ENCODE results near the gene SYNGR2. TPM values are rescaled to one million over a fixed set of nuclear protein-coding genes. Genes with fewer than 3 reads are reported as not detected.

Gene SYNGR2, protein sequence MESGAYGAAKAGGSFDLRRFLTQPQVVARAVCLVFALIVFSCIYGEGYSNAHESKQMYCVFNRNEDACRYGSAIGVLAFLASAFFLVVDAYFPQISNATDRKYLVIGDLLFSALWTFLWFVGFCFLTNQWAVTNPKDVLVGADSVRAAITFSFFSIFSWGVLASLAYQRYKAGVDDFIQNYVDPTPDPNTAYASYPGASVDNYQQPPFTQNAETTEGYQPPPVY
- total RNA-seq (47.1 TPM), polyA plus RNA-seq (149 TPM)
- long read RNA-seq, donor 1, transcript SYNGR2-201 (4 exons, 2,325 nt): major isoform, 7 of 8 reads
- long read RNA-seq, donor 1, partial matches to known transcripts: 0 of 8 reads
- long read RNA-seq, donor 1, other reads (novel, unspliced or antisense): 0 of 8 reads
- long read RNA-seq, donor 2: 0 reads
- long read RNA-seq, donor 3, transcript SYNGR2-209 (1 exons, 3,036 nt): minor isoform, 24 of 118 reads
- long read RNA-seq, donor 3, transcript SYNGR2-201 (4 exons, 2,325 nt): major isoform, 66 of 118 reads
- long read RNA-seq, donor 3, transcript SYNGR2-203 (3 exons, 1,553 nt): minor isoform, 5 of 118 reads
- long read RNA-seq, donor 3, partial matches to known transcripts: 17 of 118 reads
- long read RNA-seq, donor 3, other reads (novel, unspliced or antisense): 0 of 118 reads
- long read RNA-seq, donor 4, transcript SYNGR2-209 (1 exons, 3,036 nt): minor isoform, 20 of 91 reads
- long read RNA-seq, donor 4, transcript SYNGR2-201 (4 exons, 2,325 nt): major isoform, 53 of 91 reads
- long read RNA-seq, donor 4, transcript SYNGR2-204 (3 exons, 2,125 nt): minor isoform, 5 of 91 reads
- long read RNA-seq, donor 4, partial matches to known transcripts: 6 of 91 reads
- long read RNA-seq, donor 4, other reads (novel, unspliced or antisense): 0 of 91 reads
- long read RNA-seq, donor 5, transcript SYNGR2-209 (1 exons, 3,036 nt): minor isoform, 46 of 183 reads
- long read RNA-seq, donor 5, transcript SYNGR2-204 (3 exons, 2,125 nt): minor isoform, 8 of 183 reads
- long read RNA-seq, donor 5, transcript SYNGR2-201 (4 exons, 2,325 nt): major isoform, 95 of 183 reads
- long read RNA-seq, donor 5, transcript SYNGR2-208 (2 exons, 864 nt): minor isoform, 10 of 183 reads
- long read RNA-seq, donor 5, partial matches to known transcripts: 13 of 183 reads
- long read RNA-seq, donor 5, other reads (novel, unspliced or antisense): 0 of 183 reads
- long read RNA-seq, donor 6, transcript SYNGR2-204 (3 exons, 2,125 nt): minor isoform, 8 of 71 reads
- long read RNA-seq, donor 6, transcript SYNGR2-201 (4 exons, 2,325 nt): major isoform, 42 of 71 reads
- long read RNA-seq, donor 6, transcript SYNGR2-209 (1 exons, 3,036 nt): minor isoform, 7 of 71 reads
- long read RNA-seq, donor 6, partial matches to known transcripts: 6 of 71 reads
- long read RNA-seq, donor 6, other reads (novel, unspliced or antisense): 0 of 71 reads
- long read RNA-seq, donor 7, transcript SYNGR2-209 (1 exons, 3,036 nt): minor isoform, 42 of 136 reads
- long read RNA-seq, donor 7, transcript SYNGR2-201 (4 exons, 2,325 nt): major isoform, 81 of 136 reads
- long read RNA-seq, donor 7, partial matches to known transcripts: 0 of 136 reads
- long read RNA-seq, donor 7, other reads (novel, unspliced or antisense): 0 of 136 reads
- long read RNA-seq, donor 8, transcript SYNGR2-209 (1 exons, 3,036 nt): minor isoform, 6 of 42 reads
- long read RNA-seq, donor 8, transcript SYNGR2-201 (4 exons, 2,325 nt): major isoform, 29 of 42 reads
- long read RNA-seq, donor 8, partial matches to known transcripts: 0 of 42 reads
- long read RNA-seq, donor 8, other reads (novel, unspliced or antisense): 0 of 42 reads
- long read RNA-seq, donor 9, transcript SYNGR2-204 (3 exons, 2,125 nt): minor isoform, 5 of 52 reads
- long read RNA-seq, donor 9, transcript SYNGR2-209 (1 exons, 3,036 nt): minor isoform, 6 of 52 reads
- long read RNA-seq, donor 9, transcript SYNGR2-201 (4 exons, 2,325 nt): major isoform, 37 of 52 reads
- long read RNA-seq, donor 9, partial matches to known transcripts: 0 of 52 reads
- long read RNA-seq, donor 9, other reads (novel, unspliced or antisense): 0 of 52 reads
- long read RNA-seq, donor 10, transcript SYNGR2-201 (4 exons, 2,325 nt): major isoform, 58 of 94 reads
- long read RNA-seq, donor 10, transcript SYNGR2-208 (2 exons, 864 nt): minor isoform, 6 of 94 reads
- long read RNA-seq, donor 10, transcript SYNGR2-209 (1 exons, 3,036 nt): minor isoform, 16 of 94 reads
- long read RNA-seq, donor 10, partial matches to known transcripts: 6 of 94 reads
- long read RNA-seq, donor 10, other reads (novel, unspliced or antisense): 0 of 94 reads

GRCh38 chr17:78168242-78168902 lies at the start of gene SYNGR2:
Gene SYNGR2 (plus strand): TSS chr17:78168581. CDS start chr17:78168617, 36 bp downstream.
- Histone ChIP-seq H3K27me3 (ENCODE audit: control insufficient read depth in 2 of 2, insufficient read depth in 1 of 2, low read length in 1 of 2) (no peaks in the 10 kb centered on the region), H3K4me3 (ENCODE audit: low read length in 2 of 2) (peak within 1 kb of the TSS; percentile 55 to 75), H3K4me1 (ENCODE audit: control insufficient read depth in 2 of 2, insufficient read depth in 2 of 2, low read length in 2 of 2) (peaks cover 7 to 46% of the 10 kb centered on the region in 2 donors), H3K36me3 (ENCODE audit: control insufficient read depth in 2 of 2, insufficient read depth in 2 of 2, low read length in 1 of 2) (peaks cover 14 to 20% of the 10 kb centered on the region in 2 donors), H3K9me3 (ENCODE audit: control insufficient read depth in 2 of 2, insufficient read depth in 1 of 2, low read length in 1 of 2) (no peaks in the 10 kb centered on the region), H3K27ac (ENCODE audit: low read depth in 1 of 2, low read length in 1 of 2) (peak within 1 kb of the TSS; percentile 62 to 88)
- under 1% methylated on average over 84 of the region's 84 CpGs for WGBS
- peak in 8 of 9 donors; percentile 66 to 92 (median 76) for DNase-seq (ENCODE audit: low read depth in 6 of 9, low spot score in 9 of 9)

DNA sequence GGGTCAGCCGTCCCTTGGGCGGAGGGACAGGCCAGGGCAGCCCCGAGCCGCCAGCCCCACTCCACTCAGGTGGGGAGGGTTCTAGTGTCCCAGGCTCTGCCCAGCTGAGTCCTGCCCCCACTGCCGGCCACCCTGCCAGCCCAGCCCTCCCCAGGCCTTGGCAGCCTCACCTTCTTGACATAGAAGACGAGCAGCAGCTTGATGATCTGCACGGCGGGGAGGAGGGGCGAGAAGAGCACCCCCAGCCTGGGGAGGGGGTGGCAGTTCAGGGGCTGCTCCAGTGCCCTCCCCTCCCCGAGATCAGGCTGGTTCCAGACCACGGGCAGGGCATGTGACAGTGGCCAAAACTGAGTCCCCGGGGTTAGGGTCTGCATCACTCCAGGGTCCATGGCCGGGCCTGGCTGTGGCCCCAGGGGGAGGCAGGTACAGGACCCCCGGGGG lies 49.6 kb upstream of the SYNGR2 start:
- Histone ChIP-seq H3K36me3 (ENCODE audit: control insufficient read depth in 2 of 2, insufficient read depth in 2 of 2, low read length in 1 of 2) (peaks cover 52 to 74% of the 10 kb centered on the region in 2 donors), H3K4me1 (ENCODE audit: control insufficient read depth in 2 of 2, insufficient read depth in 2 of 2, low read length in 2 of 2) (peaks cover 34 to 37% of the 10 kb centered on the region in 2 donors), H3K27ac (ENCODE audit: low read depth in 1 of 2, low read length in 1 of 2) (no peak overlapping the region), H3K9me3 (ENCODE audit: control insufficient read depth in 2 of 2, insufficient read depth in 1 of 2, low read length in 1 of 2) (peaks cover 0 to 1% of the 10 kb centered on the region in 2 donors), H3K27me3 (ENCODE audit: control insufficient read depth in 2 of 2, insufficient read depth in 1 of 2, low read length in 1 of 2) (no peaks in the 10 kb centered on the region), H3K4me3 (ENCODE audit: low read length in 2 of 2) (no peak overlapping the region)
- no peak for DNase-seq (ENCODE audit: low read depth in 6 of 9, low spot score in 9 of 9)
- 95% methylated on average over 14 of the region's 14 CpGs for WGBS

DNA sequence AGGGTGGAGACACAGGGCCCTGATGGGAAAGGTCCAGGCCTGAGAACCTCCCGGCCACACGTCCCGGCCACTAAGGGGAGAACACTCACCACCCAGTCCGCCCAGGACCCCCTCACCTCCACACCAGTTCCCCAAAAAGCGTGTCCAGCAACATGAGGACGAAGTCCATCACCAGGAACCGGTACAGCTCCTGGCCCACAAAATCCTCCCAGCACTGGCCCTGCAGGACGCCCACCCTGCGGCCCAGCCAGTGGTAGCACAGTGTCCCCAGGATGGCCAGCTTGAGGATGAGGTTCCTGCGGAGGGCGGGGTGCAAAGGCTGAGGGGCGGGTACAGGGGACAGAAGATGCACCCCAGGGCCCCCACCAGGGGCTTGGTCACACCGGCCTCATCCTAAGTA lies 47.8 kb upstream of the SYNGR2 start:
- Histone ChIP-seq H3K9me3 (ENCODE audit: control insufficient read depth in 2 of 2, insufficient read depth in 1 of 2, low read length in 1 of 2) (peaks cover 0 to 1% of the 10 kb centered on the region in 2 donors), H3K4me3 (ENCODE audit: low read length in 2 of 2) (no peak overlapping the region), H3K36me3 (ENCODE audit: control insufficient read depth in 2 of 2, insufficient read depth in 2 of 2, low read length in 1 of 2) (peaks cover 59 to 83% of the 10 kb centered on the region in 2 donors), H3K27ac (ENCODE audit: low read depth in 1 of 2, low read length in 1 of 2) (peak overlapping the region in 1 of 2 donors; percentile 87), H3K27me3 (ENCODE audit: control insufficient read depth in 2 of 2, insufficient read depth in 1 of 2, low read length in 1 of 2) (no peaks in the 10 kb centered on the region), H3K4me1 (ENCODE audit: control insufficient read depth in 2 of 2, insufficient read depth in 2 of 2, low read length in 2 of 2) (peaks cover 42 to 49% of the 10 kb centered on the region in 2 donors)
- DNase-seq (ENCODE audit: low read depth in 6 of 9, low spot score in 9 of 9): no peak
- WGBS: 98% methylated on average over 13 of the region's 13 CpGs

GRCh38 chr17:78120971-78121800 lies 47.2 kb upstream of the SYNGR2 start:
- H3K4me1 ChIP-seq (ENCODE audit: control insufficient read depth in 2 of 2, insufficient read depth in 2 of 2, low read length in 2 of 2): peaks cover 48 to 56% of the 10 kb centered on the region in 2 donors
- H3K27me3 ChIP-seq (ENCODE audit: control insufficient read depth in 2 of 2, insufficient read depth in 1 of 2, low read length in 1 of 2): no peaks in the 10 kb centered on the region
- H3K27ac ChIP-seq (ENCODE audit: low read depth in 1 of 2, low read length in 1 of 2): peak overlapping the region; percentile 87 to 88
- H3K9me3 ChIP-seq (ENCODE audit: control insufficient read depth in 2 of 2, insufficient read depth in 1 of 2, low read length in 1 of 2): peaks cover 0 to 1% of the 10 kb centered on the region in 2 donors
- peaks cover 62 to 89% of the 10 kb centered on the region in 2 donors for H3K36me3 ChIP-seq (ENCODE audit: control insufficient read depth in 2 of 2, insufficient read depth in 2 of 2, low read length in 1 of 2)
- peak in 3 of 9 donors; percentile 64 to 88 (median 66) for DNase-seq (ENCODE audit: low read depth in 6 of 9, low spot score in 9 of 9)
- peak overlapping the region; percentile 40 to 51 for H3K4me3 ChIP-seq (ENCODE audit: low read length in 2 of 2)
- WGBS: 21% methylated on average over 35 of the region's 35 CpGs

DNA sequence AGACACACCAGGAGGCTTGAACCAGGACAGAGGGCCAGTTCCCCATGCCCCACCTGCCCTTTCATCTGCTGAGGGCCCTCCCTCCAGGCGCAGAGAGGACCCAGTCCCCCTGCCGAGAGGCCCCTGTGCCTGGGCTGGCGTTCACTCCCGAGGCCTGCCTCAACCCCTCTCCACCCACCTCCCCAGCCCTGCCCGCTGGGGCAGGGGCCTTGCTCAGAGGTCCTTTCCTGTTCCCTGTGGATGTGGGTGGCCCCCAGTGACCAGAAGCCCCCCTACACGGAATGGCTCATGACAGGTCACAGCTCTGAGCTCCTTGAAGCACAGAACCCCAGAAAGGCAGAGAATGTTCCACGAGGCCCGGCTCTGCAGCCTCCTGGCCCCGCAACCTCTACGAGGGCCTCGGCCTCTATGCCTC lies 46.6 kb upstream of the SYNGR2 start:
- peak overlapping the region; percentile 87 to 88 for H3K27ac ChIP-seq (ENCODE audit: low read depth in 1 of 2, low read length in 1 of 2)
- H3K9me3 ChIP-seq (ENCODE audit: control insufficient read depth in 2 of 2, insufficient read depth in 1 of 2, low read length in 1 of 2): peaks cover 0 to 1% of the 10 kb centered on the region in 2 donors
- peaks cover 64 to 90% of the 10 kb centered on the region in 2 donors for H3K36me3 ChIP-seq (ENCODE audit: control insufficient read depth in 2 of 2, insufficient read depth in 2 of 2, low read length in 1 of 2)
- H3K27me3 ChIP-seq (ENCODE audit: control insufficient read depth in 2 of 2, insufficient read depth in 1 of 2, low read length in 1 of 2): no peaks in the 10 kb centered on the region
- DNase-seq (ENCODE audit: low read depth in 6 of 9, low spot score in 9 of 9): no peak
- H3K4me1 ChIP-seq (ENCODE audit: control insufficient read depth in 2 of 2, insufficient read depth in 2 of 2, low read length in 2 of 2): peaks cover 49 to 62% of the 10 kb centered on the region in 2 donors
- 58% methylated on average over 11 of the region's 11 CpGs for WGBS
- peak overlapping the region; percentile 40 to 51 for H3K4me3 ChIP-seq (ENCODE audit: low read length in 2 of 2)

DNA sequence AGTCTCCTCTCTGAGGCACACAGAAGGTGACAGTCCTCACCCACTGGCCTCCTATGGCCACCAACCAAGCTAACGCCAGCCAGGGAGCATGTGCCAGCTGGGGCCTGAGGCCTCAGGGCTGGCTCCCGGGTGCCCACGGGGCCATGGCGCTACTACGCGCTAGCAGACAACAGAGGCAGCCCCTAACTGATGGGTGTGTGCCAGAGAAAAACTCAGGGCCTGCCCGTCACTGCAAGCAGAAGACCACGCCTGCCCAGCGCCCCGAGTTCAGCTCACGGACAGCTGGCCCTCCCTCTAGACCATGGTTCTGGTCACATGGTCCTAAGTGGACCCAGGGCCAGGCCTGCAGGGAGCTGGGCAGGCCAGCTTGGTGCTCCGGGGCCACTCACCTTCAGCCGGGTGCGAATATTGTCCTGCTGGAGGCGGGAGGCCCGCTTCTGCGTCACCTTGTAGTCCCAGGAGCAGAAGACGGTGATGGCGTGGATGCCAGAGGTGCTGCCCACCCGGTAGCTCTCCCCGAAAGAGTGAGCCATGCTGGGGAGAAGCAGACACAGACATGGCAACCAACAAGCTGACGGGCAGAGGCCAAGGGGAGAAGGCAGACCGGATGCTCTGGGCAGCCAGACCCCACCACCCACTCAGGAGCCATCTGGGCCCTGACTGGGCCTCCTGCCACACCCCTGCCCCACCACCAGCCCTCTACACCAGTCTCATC lies 46.0 kb upstream of the SYNGR2 start:
- Histone ChIP-seq H3K27ac (ENCODE audit: low read depth in 1 of 2, low read length in 1 of 2) (peak overlapping the region; percentile 87 to 88), H3K4me3 (ENCODE audit: low read length in 2 of 2) (peak overlapping the region; percentile 40 to 51), H3K4me1 (ENCODE audit: control insufficient read depth in 2 of 2, insufficient read depth in 2 of 2, low read length in 2 of 2) (peaks cover 55 to 68% of the 10 kb centered on the region in 2 donors), H3K36me3 (ENCODE audit: control insufficient read depth in 2 of 2, insufficient read depth in 2 of 2, low read length in 1 of 2) (peaks cover 64 to 84% of the 10 kb centered on the region in 2 donors), H3K27me3 (ENCODE audit: control insufficient read depth in 2 of 2, insufficient read depth in 1 of 2, low read length in 1 of 2) (no peaks in the 10 kb centered on the region), H3K9me3 (ENCODE audit: control insufficient read depth in 2 of 2, insufficient read depth in 1 of 2, low read length in 1 of 2) (peaks cover under 1 to 1% of the 10 kb centered on the region in 2 donors)
- peak in 2 of 9 donors; percentile 48 to 62 for DNase-seq (ENCODE audit: low read depth in 6 of 9, low spot score in 9 of 9)
- 88% methylated on average over 23 of the region's 23 CpGs for WGBS

All from thymus (tissue), 14 donors.